Esophagus squamous epithelium (tissue), 4 donors: ENCODE results near the gene NUP210.

Source experiments
- CTCF ChIP-seq, 6 experiments: fragments of 450-650 bp in 4 of 6; fragments of 200-600 bp in 2 of 6; sonication (generic) in 2 of 6; IDR thresholded peaks; one replicate each; pipeline ENCODE4 v1.5.1; 2016 to 2019; ENCODE audit warnings: antibody characterized with exemption in 6 of 6, mild to moderate bottlenecking in 4 of 6, moderate library complexity in 4 of 6
- POLR2A ChIP-seq, 4 donors: fragments of 450-650 bp; IDR thresholded peaks; one replicate each; pipeline ENCODE4 v1.6.1; 2017; ENCODE audit warnings: antibody characterized with exemption in 4 of 4, mild to moderate bottlenecking in 4 of 4, moderate library complexity in 3 of 4

- TF ChIP-seq CTCF (IDR thresholded peaks at IDR 0.05) (no peak), POLR2A (IDR thresholded peaks at IDR 0.05) (no peak)
Observed at GRCh38 chr3:13424865-13425617, 4.9 kb upstream of the NUP210 start.
